AG10803 (cell line): ENCODE measurements around the gene SOX9.

Source experiments
- DNase-seq: peaks from one replicate; pipeline ENCODE4 v3.0.0; 2010; ENCODE audit warnings: low read depth
- H3K4me3 ChIP-seq: 2 replicates; pipeline ENCODE4 v1.5.1; 2011; ENCODE audit warnings: mild to moderate bottlenecking, low read length, control low read depth
- CTCF ChIP-seq: conservative IDR thresholded peaks from 2 replicates; pipeline ENCODE4 v1.5.1; 2011; ENCODE audit warnings: mild to moderate bottlenecking, low read length, control low read depth, inconsistent platforms

SOX9 gene

GRCh38 chr17:72142614-72143013 lies 21.8 kb downstream of the SOX9 start:
- DNase-seq = no peak

GRCh38 chr17:72143245-72143644 lies 22.4 kb downstream of the SOX9 start:
- DNase-seq = no peak
- no peak for TF ChIP-seq CTCF
- H3K4me3 ChIP-seq = no peak overlapping the region

More at GRCh38 chr17:72142614-72143013, 21.8 kb downstream of the SOX9 start:
- TF ChIP-seq CTCF = no peak
- no peak overlapping the region for H3K4me3 ChIP-seq

GRCh38 chr17:72144101-72144500 lies 23.3 kb downstream of the SOX9 start:
- H3K4me3 ChIP-seq = no peak overlapping the region
- no peak for DNase-seq
- no peak for TF ChIP-seq CTCF

GRCh38 chr17:72145562-72145961 lies 24.7 kb downstream of the SOX9 start:
- TF ChIP-seq CTCF = no peak
- no peak overlapping the region for H3K4me3 ChIP-seq
- DNase-seq = no peak

- DNase-seq = peak; percentile 12
- H3K4me3 ChIP-seq = no peak overlapping the region
- peak; percentile 14; the same call in 1 of the 2 replicates for TF ChIP-seq CTCF
Measured at GRCh38 chr17:72145962-72146361, 25.1 kb downstream of the SOX9 start.

- DNase-seq = peak; percentile 25
- no peak overlapping the region for H3K4me3 ChIP-seq
- TF ChIP-seq CTCF = no peak
Measured at GRCh38 chr17:72146371-72146770, 25.6 kb downstream of the SOX9 start.

GRCh38 chr17:72150632-72151460 lies 30.0 kb downstream of the SOX9 start:
- peak; percentile 16 for DNase-seq
- no peak overlapping the region for H3K4me3 ChIP-seq
- no peak for TF ChIP-seq CTCF
